Esophagus (tissue), 2 donors: ENCODE data around the gene TRPM3. TPM values are rescaled to one million over a fixed set of nuclear protein-coding genes. Genes with fewer than 3 reads are reported as not detected.

Experiments used
- H3K27ac ChIP-seq, 2 donors: one replicate each; pipeline ENCODE4 v1.5.1; 2013; ENCODE audit warnings: low read depth in 2 of 2, mild to moderate bottlenecking in 2 of 2, inconsistent platforms in 1 of 2, low read length in 1 of 2, moderate library complexity in 1 of 2
- H3K27me3 ChIP-seq, 2 donors: one replicate each; pipeline ENCODE4 v1.6.1; 2013; ENCODE audit warnings: low read length in 2 of 2, control low read depth in 1 of 2, mild to moderate bottlenecking in 1 of 2; ENCODE audit not compliant: insufficient read depth in 2 of 2, control insufficient read depth in 1 of 2
- H3K36me3 ChIP-seq, 2 donors: one replicate each; pipeline ENCODE4 v1.6.1; 2013; ENCODE audit warnings: low read length in 1 of 2; ENCODE audit not compliant: control insufficient read depth in 2 of 2, insufficient read depth in 2 of 2
- H3K4me1 ChIP-seq, 2 donors: one replicate each; pipeline ENCODE4 v1.6.1; 2013; ENCODE audit warnings: low read length in 1 of 2; ENCODE audit not compliant: control insufficient read depth in 2 of 2, insufficient read depth in 2 of 2
- H3K4me3 ChIP-seq, 2 donors: one replicate each; pipeline ENCODE4 v1.5.1; 2013; ENCODE audit warnings: low read length in 2 of 2, mild to moderate bottlenecking in 2 of 2, low read depth in 1 of 2, moderate library complexity in 1 of 2
- H3K9me3 ChIP-seq, 2 donors: one replicate each; pipeline ENCODE4 v1.6.1; 2013; ENCODE audit warnings: mild to moderate bottlenecking in 2 of 2, low read depth in 1 of 2, low read length in 1 of 2, moderate library complexity in 1 of 2; ENCODE audit not compliant: control insufficient read depth in 2 of 2, insufficient read depth in 1 of 2
- WGBS, 2 donors: extraction: QIAGEN DNeasy Blood & Tissue Kit; methylation state at CpG; one replicate each; pipeline ENCODE4 v1.1.7; 2013; 5-methylcytosine and 5-hydroxymethylcytosine counted together
- polyA plus RNA-seq, 2 donors: library from polyadenylated mRNA; stranded (reverse); fragments of 200-250 nt; gene quantifications; one replicate each; pipeline ENCODE4 v1.2.3, GENCODE V29; 2013
- donor health status: healthy with polysubstance abuse.
- donor health status: Bipolar disorder and iron deficiency.

TRPM3 gene
- polyA plus RNA-seq, 2 donors, result under 0.01 to 0.02 TPM

DNA sequence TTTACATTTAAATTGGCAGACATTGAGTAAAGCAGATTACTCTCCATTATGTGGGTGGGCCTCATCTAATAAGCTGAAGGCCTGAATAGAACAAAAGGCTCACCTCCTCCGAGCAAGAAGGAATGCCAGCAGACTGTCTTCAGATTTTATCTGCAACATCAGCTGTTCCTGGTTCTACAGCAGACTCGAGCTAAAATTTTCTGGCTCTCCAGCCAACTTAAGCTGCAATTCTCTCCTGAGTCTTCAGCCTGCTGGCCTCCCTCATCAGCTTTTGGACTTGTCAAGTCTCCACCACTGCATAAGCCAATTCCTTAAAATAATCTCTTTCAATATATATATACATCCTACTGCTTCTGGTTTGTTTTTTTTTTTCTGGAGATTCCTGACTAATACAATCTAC is 12.5 kb downstream of the TRPM3 start:
- no peaks in the 10 kb centered on the region for H3K36me3 ChIP-seq
- no peaks in the 10 kb centered on the region for H3K27me3 ChIP-seq
- H3K4me3 ChIP-seq, result no peak overlapping the region
- no peaks in the 10 kb centered on the region for H3K4me1 ChIP-seq
- H3K9me3 ChIP-seq, result no peaks in the 10 kb centered on the region
- no peak overlapping the region for H3K27ac ChIP-seq
- WGBS, 2 donors, result 48 to 53% methylated on average over 2 of the region's 2 CpGs

- Histone ChIP-seq H3K9me3 (no peaks in the 10 kb centered on the region), H3K27ac (no peak overlapping the region), H3K27me3 (no peaks in the 10 kb centered on the region), H3K4me3 (no peak overlapping the region), H3K4me1 (no peaks in the 10 kb centered on the region), H3K36me3 (no peaks in the 10 kb centered on the region)
- WGBS, 2 donors, result 77 to 81% methylated on average over 5 of the region's 5 CpGs
These were observed 14.4 kb downstream of the TRPM3 start for GRCh38 chr9:71106992-71107391.

DNA sequence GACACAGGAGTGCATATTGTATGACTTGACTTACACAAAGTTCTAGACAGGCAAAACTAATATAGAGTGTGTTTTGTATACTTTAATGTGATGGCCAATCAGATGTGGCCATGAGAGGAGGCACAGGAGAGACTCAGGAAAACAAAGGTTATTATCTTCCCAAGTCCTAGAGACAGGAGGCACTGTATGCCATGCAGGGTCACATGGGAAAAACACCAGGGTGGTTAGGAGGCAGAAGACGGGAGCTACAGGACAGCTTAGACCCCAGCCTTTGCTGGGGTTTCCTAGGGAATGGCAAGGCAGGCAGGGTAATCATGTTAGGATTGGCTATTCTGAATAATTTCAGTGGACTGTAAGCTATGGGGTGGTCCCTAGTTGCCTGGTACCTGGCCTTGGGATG is 16.2 kb downstream of the TRPM3 start:
- H3K36me3 ChIP-seq, result no peaks in the 10 kb centered on the region
- no peak overlapping the region for H3K27ac ChIP-seq
- H3K9me3 ChIP-seq, result no peaks in the 10 kb centered on the region
- no peaks in the 10 kb centered on the region for H3K4me1 ChIP-seq
- no peak overlapping the region for H3K4me3 ChIP-seq
- 76 to 88% methylated on average over 1 of the region's 1 CpG for WGBS, 2 donors
- no peaks in the 10 kb centered on the region for H3K27me3 ChIP-seq

GRCh38 chr9:71098801-71099200 is 22.6 kb downstream of the TRPM3 start:
- H3K27me3 ChIP-seq, result no peaks in the 10 kb centered on the region
- H3K36me3 ChIP-seq, result no peaks in the 10 kb centered on the region
- 26 to 39% methylated on average over 2 of the region's 2 CpGs for WGBS, 2 donors
- H3K4me3 ChIP-seq, result no peak overlapping the region
- H3K27ac ChIP-seq, result no peak overlapping the region
- peaks cover 0 to 2% of the 10 kb centered on the region in 2 donors for H3K9me3 ChIP-seq
- no peaks in the 10 kb centered on the region for H3K4me1 ChIP-seq

DNA sequence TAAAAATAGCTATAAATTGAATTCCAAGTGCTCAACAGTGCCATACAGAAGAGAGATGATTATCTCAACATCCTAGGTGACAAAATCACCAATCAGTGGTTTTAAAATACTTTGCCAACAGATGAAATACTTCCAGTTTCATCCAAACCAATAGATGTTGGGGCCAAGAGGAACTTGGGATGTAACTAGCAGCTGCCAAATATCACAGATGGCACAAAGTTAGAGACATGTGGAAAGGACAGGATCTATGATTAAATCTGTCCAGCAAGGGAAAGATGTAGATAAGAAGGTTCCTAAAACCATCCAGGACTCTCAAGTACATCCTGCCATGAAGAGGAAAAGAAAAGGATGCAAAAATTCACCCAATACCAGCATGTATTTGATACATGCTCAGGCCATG is 23.8 kb downstream of the TRPM3 start:
- Histone ChIP-seq H3K9me3 (peaks cover 0 to 2% of the 10 kb centered on the region in 2 donors), H3K36me3 (no peaks in the 10 kb centered on the region), H3K4me3 (no peak overlapping the region), H3K27ac (no peak overlapping the region), H3K27me3 (no peaks in the 10 kb centered on the region), H3K4me1 (no peaks in the 10 kb centered on the region)

DNA sequence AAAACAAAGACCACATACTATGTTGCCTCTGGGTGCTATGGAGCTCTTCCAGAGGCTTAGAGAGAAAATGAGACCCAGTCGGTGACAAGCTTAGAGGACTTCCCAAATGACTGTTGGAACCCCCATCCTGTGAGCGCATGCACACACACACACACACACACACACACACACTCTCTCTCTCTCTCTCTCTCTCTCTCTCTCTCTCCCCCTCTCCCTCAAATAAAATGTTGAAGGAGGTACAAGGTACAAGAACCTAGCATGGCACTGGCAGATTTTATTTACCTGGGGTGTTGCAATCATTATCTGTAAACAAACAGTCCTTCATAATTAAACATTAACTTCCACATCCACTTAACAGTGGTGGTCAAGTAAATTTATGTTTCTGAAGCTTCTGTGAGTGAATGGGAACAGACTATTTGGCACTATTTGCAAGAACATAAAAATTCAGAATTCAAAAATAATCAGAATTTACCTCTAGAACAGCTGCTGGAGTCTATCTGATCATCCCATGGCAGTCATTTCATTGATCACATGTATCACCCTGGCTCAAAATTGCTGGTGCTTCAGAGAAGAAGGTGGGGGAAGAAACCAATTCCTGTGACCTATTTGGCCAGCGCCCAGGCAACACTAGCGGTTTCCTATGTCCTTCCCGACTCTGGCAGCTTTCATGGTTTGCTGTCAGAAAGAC is 24.9 kb downstream of the TRPM3 start:
- Histone ChIP-seq H3K36me3 (no peaks in the 10 kb centered on the region), H3K27ac (no peak overlapping the region), H3K27me3 (no peaks in the 10 kb centered on the region), H3K4me3 (no peak overlapping the region), H3K4me1 (no peaks in the 10 kb centered on the region), H3K9me3 (peaks cover 0 to 2% of the 10 kb centered on the region in 2 donors)
- WGBS, 2 donors, result 57 to 67% methylated on average over 5 of the region's 5 CpGs

DNA sequence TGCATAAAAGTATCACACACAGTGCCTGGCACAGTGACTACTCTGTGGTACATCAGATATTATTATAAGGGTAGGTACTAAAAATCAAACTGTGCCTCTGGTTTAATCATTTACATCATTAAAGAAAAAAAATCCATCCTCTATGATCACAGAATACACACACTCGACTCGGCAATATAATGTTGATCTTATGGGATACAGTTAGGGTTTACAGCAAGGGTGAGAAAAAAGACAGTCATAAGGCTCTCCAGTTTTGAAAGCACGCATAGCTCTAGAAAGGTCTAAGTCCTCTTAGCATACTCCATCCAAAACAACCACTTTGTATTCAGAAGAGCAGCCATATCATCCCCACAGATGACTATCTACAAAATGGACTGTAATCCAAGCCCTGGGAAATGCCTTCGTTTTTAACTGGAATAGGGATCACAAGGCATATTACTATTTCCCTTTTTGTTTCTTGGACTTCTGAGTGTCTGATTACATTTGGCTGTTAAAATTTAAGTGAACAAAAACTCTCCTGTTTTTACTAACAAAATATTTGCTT is 26.6 kb downstream of the TRPM3 start:
- Histone ChIP-seq H3K36me3 (no peaks in the 10 kb centered on the region), H3K27me3 (no peaks in the 10 kb centered on the region), H3K9me3 (peaks cover 0 to 4% of the 10 kb centered on the region in 2 donors), H3K4me3 (no peak overlapping the region), H3K27ac (no peak overlapping the region), H3K4me1 (no peaks in the 10 kb centered on the region)
- WGBS, 2 donors, result 74 to 82% methylated on average over 4 of the region's 4 CpGs

DNA sequence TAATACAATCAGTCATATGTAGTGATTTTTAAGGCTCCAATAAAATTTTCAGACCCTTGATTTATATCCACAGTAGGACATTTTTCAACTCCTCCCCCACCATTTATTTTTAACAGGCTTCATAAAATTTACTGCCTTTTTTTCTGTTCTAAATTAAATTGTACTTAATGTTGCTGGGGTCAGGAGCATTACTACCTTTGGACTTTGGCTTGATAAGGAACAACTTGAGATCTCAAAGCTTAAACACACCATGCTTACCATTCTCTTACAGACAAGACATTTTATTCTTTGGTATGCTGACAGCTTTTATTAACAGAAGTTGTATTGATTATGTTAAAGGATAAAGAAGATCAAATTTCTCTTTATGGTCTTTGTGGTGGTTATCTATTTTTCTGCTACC is 30.5 kb downstream of the TRPM3 start:
- Histone ChIP-seq H3K36me3 (no peaks in the 10 kb centered on the region), H3K27ac (no peak overlapping the region), H3K4me3 (no peak overlapping the region), H3K4me1 (no peaks in the 10 kb centered on the region), H3K27me3 (no peaks in the 10 kb centered on the region), H3K9me3 (peaks cover 0 to 2% of the 10 kb centered on the region in 2 donors)

GRCh38 chr9:71079451-71079850 is 42.0 kb downstream of the TRPM3 start:
- Histone ChIP-seq H3K9me3 (peaks cover 2% of the 10 kb centered on the region in 2 donors), H3K27me3 (no peaks in the 10 kb centered on the region), H3K27ac (no peak overlapping the region), H3K4me1 (no peaks in the 10 kb centered on the region), H3K36me3 (no peaks in the 10 kb centered on the region), H3K4me3 (no peak overlapping the region)
- WGBS, 2 donors, result 79 to 86% methylated on average over 2 of the region's 2 CpGs

GRCh38 chr9:71076096-71076495 is 45.3 kb downstream of the TRPM3 start:
- Histone ChIP-seq H3K9me3 (peaks cover 2% of the 10 kb centered on the region in 2 donors), H3K4me1 (no peaks in the 10 kb centered on the region), H3K27me3 (no peaks in the 10 kb centered on the region), H3K4me3 (no peak overlapping the region), H3K27ac (no peak overlapping the region), H3K36me3 (no peaks in the 10 kb centered on the region)
- WGBS, 2 donors, result 81 to 82% methylated on average over 6 of the region's 6 CpGs
